ENCODE results near the gene KHSRP. TPM values are rescaled to one million over a fixed set of nuclear protein-coding genes. Genes with fewer than 3 reads are reported as not detected.

KHSRP gene
- total RNA-seq, 1 donor, result 118 TPM

- no peak for DNase-seq (ENCODE audit: low read depth)
- H3K4me3 ChIP-seq (ENCODE audit: low read depth, low read length), result no peak overlapping the region
- no peak for TF ChIP-seq CTCF (IDR thresholded peaks at IDR 0.05; ENCODE audit: insufficient read depth, low read depth, low read length)
Observed at GRCh38 chr19:6451583-6452222, 27.1 kb upstream of the KHSRP start.

- no peak overlapping the region for H3K4me3 ChIP-seq (ENCODE audit: low read depth, low read length)
- no peak for DNase-seq (ENCODE audit: low read depth)
- TF ChIP-seq CTCF (IDR thresholded peaks at IDR 0.05; ENCODE audit: insufficient read depth, low read depth, low read length), result no peak
Observed at GRCh38 chr19:6450166-6450565, 25.6 kb upstream of the KHSRP start.

- DNase-seq (ENCODE audit: low read depth), result no peak
- no peak for TF ChIP-seq CTCF (IDR thresholded peaks at IDR 0.05; ENCODE audit: insufficient read depth, low read depth, low read length)
- H3K4me3 ChIP-seq (ENCODE audit: low read depth, low read length), result no peak overlapping the region
Observed at GRCh38 chr19:6448045-6448444, 23.4 kb upstream of the KHSRP start.

GRCh38 chr19:6446452-6446851 lies 21.8 kb upstream of the KHSRP start:
- TF ChIP-seq CTCF (IDR thresholded peaks at IDR 0.05; ENCODE audit: insufficient read depth, low read depth, low read length), result no peak
- no peak for DNase-seq (ENCODE audit: low read depth)
- no peak overlapping the region for H3K4me3 ChIP-seq (ENCODE audit: low read depth, low read length)

- no peak for TF ChIP-seq CTCF (IDR thresholded peaks at IDR 0.05; ENCODE audit: insufficient read depth, low read depth, low read length)
Observed at GRCh38 chr19:6443986-6444385, 19.4 kb upstream of the KHSRP start.

GRCh38 chr19:6442087-6442688 lies 17.6 kb upstream of the KHSRP start:
- no peak for DNase-seq (ENCODE audit: low read depth)
- no peak overlapping the region for H3K4me3 ChIP-seq (ENCODE audit: low read depth, low read length)
- TF ChIP-seq CTCF (IDR thresholded peaks at IDR 0.05; ENCODE audit: insufficient read depth, low read depth, low read length), result no peak

More at GRCh38 chr19:6443986-6444385, 19.4 kb upstream of the KHSRP start:
- no peak overlapping the region for H3K4me3 ChIP-seq (ENCODE audit: low read depth, low read length)
- DNase-seq (ENCODE audit: low read depth), result no peak

All from fibroblast of villous mesenchyme (primary cell).